ENCODE results near the gene GBX2.

GRCh38 chr2:236180076-236180816, 12.1 kb upstream of the GBX2 start:
- TF ChIP-seq CTCF (IDR thresholded peaks at IDR 0.05) (no peak), POLR2A (IDR thresholded peaks at IDR 0.05) (no peak)

Data from lower leg skin (tissue), 3 donors.